GM06990 (cell line): ENCODE measurements around the gene RHEB.
"Not testable (repeated sequence)": the region's sequence is repeated elsewhere in the genome, so short reads cannot be mapped to it uniquely, and the experiment has no call there.

Experiments
- DNase-seq: peaks from one replicate; pipeline ENCODE4 v3.0.0-alpha.2; 2011; ENCODE audit not compliant: insufficient read length; ENCODE audit errors: extremely low read depth
- H3K27me3 ChIP-seq: replicated peaks from 2 replicates; pipeline ENCODE4 v1.6.0; 2011; ENCODE audit warnings: low read length; ENCODE audit not compliant: control insufficient read depth, insufficient read depth
- H3K36me3 ChIP-seq: 2 replicates; pipeline ENCODE4 v1.5.1; 2011; ENCODE audit warnings: low read length; ENCODE audit not compliant: control insufficient read depth, insufficient read depth
- H3K4me3 ChIP-seq: replicated peaks from 2 replicates; pipeline ENCODE4 v1.5.1; 2011; ENCODE audit warnings: low read depth, mild to moderate bottlenecking, control low read depth, low read length
- TF ChIP-seq, protein P1 (sequence below): IDR thresholded peaks from 2 replicates; pipeline ENCODE4 v1.5.1; 2011; ENCODE audit warnings: low read length, control low read depth, mild to moderate bottlenecking, inconsistent platforms; ENCODE audit not compliant: insufficient read depth, poor library complexity, severe bottlenecking

The RHEB gene

DNA sequence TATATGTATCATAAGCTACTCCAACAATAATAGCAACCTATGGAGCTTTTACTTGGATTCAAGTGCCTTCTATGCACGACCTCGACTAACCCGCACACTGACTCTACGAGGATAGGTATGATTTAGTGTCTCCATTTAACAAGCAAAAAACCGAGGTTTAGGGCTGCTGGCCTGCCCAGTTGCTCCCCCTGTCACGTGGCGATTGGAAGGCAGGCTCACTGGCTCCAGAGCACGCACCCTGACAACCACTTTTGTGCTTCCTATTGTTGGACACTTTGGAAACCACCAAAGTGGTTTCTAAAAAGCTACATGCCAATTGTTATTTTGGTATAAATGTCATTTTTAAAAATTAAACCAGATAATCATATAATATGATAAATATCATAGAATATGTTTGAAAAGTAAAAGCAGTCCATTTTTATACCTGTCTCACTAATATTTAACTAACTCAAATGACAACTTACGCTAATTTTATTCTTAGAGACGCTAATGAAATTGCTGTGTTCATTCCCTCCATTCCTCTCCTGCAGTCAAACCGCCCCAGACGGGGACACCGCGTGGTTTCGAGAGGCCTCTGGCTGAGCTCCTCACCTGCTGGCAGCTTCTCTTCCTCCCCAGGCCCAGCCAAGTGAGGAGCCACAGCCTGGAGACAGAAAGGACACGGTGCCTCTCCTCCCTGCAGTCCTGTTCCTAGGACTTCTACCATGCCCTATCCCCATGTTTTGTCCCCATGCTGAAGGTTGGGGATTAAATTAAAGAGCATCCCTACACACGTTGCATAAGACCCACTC lies 22.2 kb upstream of the RHEB start:
- no peak for DNase-seq
- Histone ChIP-seq H3K4me3 (no peak overlapping the region), H3K36me3 (no peaks in the 10 kb centered on the region), H3K27me3 (no peaks in the 10 kb centered on the region)
- TF ChIP-seq, protein P1, sequence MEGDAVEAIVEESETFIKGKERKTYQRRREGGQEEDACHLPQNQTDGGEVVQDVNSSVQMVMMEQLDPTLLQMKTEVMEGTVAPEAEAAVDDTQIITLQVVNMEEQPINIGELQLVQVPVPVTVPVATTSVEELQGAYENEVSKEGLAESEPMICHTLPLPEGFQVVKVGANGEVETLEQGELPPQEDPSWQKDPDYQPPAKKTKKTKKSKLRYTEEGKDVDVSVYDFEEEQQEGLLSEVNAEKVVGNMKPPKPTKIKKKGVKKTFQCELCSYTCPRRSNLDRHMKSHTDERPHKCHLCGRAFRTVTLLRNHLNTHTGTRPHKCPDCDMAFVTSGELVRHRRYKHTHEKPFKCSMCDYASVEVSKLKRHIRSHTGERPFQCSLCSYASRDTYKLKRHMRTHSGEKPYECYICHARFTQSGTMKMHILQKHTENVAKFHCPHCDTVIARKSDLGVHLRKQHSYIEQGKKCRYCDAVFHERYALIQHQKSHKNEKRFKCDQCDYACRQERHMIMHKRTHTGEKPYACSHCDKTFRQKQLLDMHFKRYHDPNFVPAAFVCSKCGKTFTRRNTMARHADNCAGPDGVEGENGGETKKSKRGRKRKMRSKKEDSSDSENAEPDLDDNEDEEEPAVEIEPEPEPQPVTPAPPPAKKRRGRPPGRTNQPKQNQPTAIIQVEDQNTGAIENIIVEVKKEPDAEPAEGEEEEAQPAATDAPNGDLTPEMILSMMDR, result no peak

DNA sequence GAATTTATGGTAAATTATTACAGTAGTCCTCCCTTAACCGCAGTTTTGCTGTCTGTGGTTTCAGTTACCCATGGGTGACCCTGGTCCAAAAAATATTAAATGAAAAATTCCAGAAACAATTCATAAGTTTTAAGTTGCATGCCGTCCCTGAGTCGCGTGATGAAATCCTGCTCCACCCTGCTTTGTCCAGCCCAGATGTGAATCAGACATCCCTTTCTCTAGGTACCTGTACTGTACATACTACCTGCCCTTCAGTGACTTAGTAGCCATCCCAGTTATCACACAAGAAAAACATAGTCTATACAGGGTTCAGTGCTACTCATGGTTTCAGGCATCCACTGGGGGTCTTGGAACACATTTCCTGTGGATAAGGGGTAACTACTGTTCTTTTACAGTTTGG lies 20.5 kb upstream of the RHEB start:
- H3K27me3 ChIP-seq, result no peaks in the 10 kb centered on the region

DNA sequence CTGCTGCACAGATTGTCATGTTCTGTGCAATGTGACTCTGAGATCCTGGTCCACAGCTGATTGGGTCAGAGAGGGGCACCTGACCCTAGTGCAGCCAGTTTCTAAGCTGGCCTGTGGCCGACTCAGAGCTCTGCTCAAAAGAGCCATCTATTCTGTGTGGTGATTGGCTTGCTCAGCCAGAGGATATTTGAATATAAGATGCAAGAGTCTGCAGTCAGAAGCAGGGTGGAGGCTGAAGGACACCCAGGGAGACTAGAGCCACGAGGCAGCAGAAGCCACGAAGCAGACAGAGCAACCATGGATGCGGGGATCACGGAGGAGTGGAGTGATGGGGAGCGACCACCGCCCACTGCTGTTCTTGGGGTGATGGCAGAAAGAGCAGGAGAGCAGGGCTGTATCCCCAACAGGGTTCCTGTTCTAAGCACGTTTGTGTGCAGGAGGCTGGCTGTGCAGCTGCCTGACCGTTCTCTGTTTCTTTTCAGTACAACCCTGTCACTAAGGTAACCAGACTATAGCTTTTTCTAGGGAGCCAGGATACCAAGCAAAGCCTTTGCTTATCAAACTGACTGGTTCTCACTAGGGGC lies 19.5 kb upstream of the RHEB start:
- no peak overlapping the region for H3K4me3 ChIP-seq
- TF ChIP-seq, protein P1, result no peak
- no peak for DNase-seq
- H3K27me3 ChIP-seq, result no peaks in the 10 kb centered on the region
- no peaks in the 10 kb centered on the region for H3K36me3 ChIP-seq

More for the DNA sequence above, 20.5 kb upstream of the RHEB start:
- DNase-seq, result no peak
- TF ChIP-seq, protein P1, result no peak
- no peaks in the 10 kb centered on the region for H3K36me3 ChIP-seq
- H3K4me3 ChIP-seq, result no peak overlapping the region

DNA sequence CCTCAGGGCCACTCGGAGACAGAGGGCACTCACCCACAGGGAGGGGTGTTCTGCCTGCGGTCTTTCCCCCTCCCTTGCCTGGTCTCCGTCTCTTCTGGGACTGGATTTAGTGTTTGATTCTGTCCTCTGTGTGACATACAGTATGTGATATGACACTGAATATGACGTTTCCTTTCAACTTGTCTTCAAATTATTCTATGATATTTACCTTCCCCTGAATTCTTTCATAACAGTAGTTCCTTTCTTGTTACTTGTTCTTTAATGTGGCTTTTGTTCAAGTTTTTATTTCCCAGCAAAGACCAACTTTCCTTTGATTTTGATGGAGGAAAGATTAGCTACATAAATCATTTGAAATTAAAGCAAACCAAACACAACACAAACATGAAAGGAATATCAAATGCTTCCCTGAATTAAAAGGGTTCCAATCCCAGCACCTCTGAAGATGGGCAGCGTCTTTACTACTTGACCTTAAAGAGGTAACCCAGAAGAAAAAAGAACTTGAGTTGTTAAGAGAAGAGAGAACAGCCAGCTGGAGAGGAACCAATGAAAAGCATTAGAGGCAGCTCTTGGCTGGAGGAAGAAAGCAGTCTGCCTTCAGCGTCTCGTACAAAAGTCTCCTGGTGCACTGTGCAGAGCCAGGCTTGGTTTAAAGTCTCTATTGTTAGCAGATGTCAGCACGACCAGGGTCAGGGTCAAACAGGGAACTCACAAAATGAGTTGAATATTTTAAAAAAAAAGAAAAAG lies 18.3 kb upstream of the RHEB start:
- no peaks in the 10 kb centered on the region for H3K27me3 ChIP-seq
- TF ChIP-seq, protein P1, result no peak
- no peak overlapping the region for H3K4me3 ChIP-seq
- no peaks in the 10 kb centered on the region for H3K36me3 ChIP-seq
- DNase-seq, result no peak

DNA sequence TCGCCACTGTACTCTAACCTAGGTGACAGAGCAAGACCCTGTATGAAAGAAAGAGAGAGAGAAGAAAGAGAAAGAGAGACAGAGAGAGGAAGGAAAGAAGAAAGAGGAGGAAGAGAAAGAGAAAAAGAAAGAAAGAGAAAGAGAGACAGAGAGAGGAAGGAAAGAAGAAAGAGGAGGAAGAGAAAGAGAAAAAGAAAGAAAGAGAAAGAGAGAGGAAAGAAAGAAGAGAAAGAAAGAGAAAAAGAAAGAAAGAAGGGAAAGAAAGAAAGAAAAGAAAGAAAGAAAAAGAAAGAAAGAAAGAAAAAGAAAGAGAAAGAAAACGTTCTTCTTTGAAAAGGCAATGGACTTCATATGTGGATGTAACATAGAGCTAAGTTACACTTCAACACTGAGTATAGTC lies 16.5 kb upstream of the RHEB start:
- H3K4me3 ChIP-seq, H3K27me3 ChIP-seq, H3K36me3 ChIP-seq, DNase-seq: not testable (repeated sequence)

DNA sequence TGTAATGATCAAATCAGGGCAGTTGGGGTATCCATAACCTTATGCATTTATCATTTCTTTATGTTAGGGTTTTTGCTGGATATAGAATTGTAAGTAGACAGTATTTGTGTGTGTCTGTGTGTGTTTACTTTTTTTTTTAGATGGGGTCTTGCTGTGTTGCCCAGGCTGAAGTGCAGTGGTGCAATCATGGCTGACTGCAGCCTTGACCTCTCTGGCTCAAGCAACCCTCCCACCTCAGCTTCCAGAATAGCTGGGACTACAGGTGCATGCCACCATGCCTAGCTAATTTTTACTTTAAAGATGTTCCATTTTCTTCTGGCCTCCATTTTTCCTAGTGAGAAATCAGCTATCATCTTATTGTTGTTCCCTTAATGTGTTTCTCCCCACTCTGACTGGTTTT lies 10.1 kb upstream of the RHEB start:
- DNase-seq, result no peak
- TF ChIP-seq, protein P1, result no peak
- Histone ChIP-seq H3K4me3 (no peak overlapping the region), H3K36me3 (no peaks in the 10 kb centered on the region), H3K27me3 (no peaks in the 10 kb centered on the region)
